ENCODE results near the gene KRTAP1-1. TPM values are rescaled to one million over a fixed set of nuclear protein-coding genes. Genes with fewer than 3 reads are reported as not detected.
"Not testable (repeated sequence)": the region's sequence is repeated elsewhere in the genome, so short reads cannot be mapped to it uniquely, and the experiment has no call there.

KRTAP1-1 gene
- total RNA-seq, 2 experiments from 2014 or later: not detected

DNA sequence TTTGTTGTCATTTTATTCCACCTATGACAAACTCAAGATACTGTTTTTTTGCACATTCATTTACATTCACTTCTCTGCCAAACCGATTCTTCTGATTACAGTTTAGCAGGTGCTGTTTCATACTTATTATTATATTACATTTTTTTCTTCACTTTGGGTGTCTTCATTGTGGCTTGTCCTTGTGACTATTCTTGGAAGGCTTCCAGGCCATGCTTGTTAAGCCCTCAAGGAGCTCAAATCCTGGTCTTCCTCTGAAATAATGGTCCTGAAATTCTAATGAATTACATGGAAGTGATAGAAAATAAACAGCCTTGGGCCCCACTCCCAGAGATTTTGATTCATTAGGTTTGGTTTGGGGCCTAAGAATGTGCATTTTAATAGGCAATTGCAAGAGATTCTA, 23.1 kb upstream of the KRTAP1-1 start:
- ATAC-seq (no peak), DNase-seq (no peak)
- no peaks in the 10 kb centered on the region for H3K9me3 Mint-ChIP-seq (ENCODE audit: low read depth)
- H3K4me1 Mint-ChIP-seq: peaks cover 7% of the 10 kb centered on the region
- peaks cover 31% of the 10 kb centered on the region for H3K27me3 Mint-ChIP-seq
- no peaks in the 10 kb centered on the region for H3K36me3 Mint-ChIP-seq
- no peak overlapping the region for H3K4me3 Mint-ChIP-seq
- CTCF ChIA-PET: interaction anchor here (0.5 kb wide), 1 partner anchor 45 kb away, joined by 3 read pairs; no protein-coding TSS in a partner anchor
- H3K27ac Mint-ChIP-seq: no peak overlapping the region

DNA sequence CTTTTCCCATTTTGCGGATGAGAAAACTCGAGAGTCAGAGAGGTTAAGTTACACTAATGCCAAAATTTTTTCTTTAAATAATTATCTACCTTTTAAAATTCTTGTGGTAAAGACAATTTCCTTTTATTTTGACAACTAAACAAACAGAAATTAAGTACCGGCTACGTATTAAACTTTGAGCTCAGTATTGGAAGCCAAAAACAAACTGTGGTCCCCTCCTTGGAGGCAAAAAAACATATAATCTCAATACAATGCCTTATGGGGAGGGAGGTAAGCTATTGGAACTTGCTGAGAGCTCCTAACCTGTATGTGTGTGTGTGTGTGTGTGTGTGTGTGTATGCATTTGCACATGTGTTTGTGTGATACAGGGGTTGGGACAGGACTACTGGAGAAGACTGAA, 22.2 kb upstream of the KRTAP1-1 start:
- CTCF ChIA-PET: no interaction called here
- no peaks in the 10 kb centered on the region for H3K9me3 Mint-ChIP-seq (ENCODE audit: low read depth)
- ATAC-seq: no peak

DNA sequence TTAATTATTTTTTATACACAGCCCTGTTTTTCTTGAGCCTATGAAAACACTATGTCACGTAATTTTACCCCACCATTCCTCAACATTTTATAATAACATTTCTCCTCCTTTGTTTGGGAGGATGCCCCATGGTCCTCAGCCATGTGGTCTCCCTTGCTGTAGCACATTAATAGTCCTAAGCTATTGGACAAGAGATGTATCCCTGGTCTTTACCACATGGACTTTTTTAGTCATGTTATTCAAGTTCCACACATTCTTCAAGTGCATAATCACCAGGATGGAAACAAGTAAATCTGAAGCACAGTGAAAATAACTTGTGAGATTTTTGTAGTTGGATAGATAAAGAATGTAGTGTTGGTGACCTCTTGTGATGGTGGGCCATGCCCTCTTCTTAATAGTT, 20.7 kb upstream of the KRTAP1-1 start:
- CTCF ChIA-PET: no interaction called here
- no peak for DNase-seq
- no peak for ATAC-seq
- H3K4me3 Mint-ChIP-seq: no peak overlapping the region
- peaks cover 5% of the 10 kb centered on the region for H3K4me1 Mint-ChIP-seq
- no peaks in the 10 kb centered on the region for H3K36me3 Mint-ChIP-seq
- H3K27ac Mint-ChIP-seq: no peak overlapping the region
- H3K27me3 Mint-ChIP-seq: peaks cover 48% of the 10 kb centered on the region
- peaks cover 3% of the 10 kb centered on the region for H3K9me3 Mint-ChIP-seq (ENCODE audit: low read depth)

More for the DNA sequence above, 22.2 kb upstream of the KRTAP1-1 start:
- Mint-ChIP-seq H3K4me3 (no peak overlapping the region), H3K27me3 (peaks cover 39% of the 10 kb centered on the region), H3K36me3 (no peaks in the 10 kb centered on the region), H3K4me1 (peaks cover 5% of the 10 kb centered on the region), H3K27ac (no peak overlapping the region)
- DNase-seq: no peak

DNA sequence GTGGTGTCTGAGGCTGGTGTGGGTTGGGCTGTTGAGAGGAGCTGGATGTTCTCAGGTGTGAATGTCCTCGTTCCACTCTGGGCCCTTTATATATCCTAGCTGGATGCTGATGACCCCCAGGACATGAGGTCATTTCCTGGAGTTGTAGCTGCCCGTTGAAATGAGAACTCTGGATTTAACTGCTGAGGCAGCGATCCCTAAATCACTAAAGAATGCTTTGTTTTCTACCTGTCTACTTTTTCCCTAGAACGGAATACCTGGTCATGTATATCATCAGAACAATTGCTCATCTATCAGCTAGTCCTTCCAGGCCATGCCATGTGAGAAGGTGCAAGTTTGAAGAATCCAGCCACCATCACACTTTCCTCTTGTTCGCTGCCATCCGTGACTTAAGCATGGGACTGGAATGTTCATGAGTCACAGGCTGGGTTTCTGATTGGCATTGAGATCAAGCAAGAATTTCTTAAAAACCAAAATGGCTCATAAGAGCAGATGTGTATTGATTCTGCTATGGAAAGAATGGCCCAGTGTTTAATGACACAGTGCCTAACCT, 18.9 kb upstream of the KRTAP1-1 start, which contains the start of gene KRTAP2-3:
Gene KRTAP2-3 (minus strand): TSS at position 63 of the 553 bp plus-strand sequence. CDS start 64 bp downstream, outside the sequence.
- CTCF ChIA-PET: no interaction called here
- H3K4me1 Mint-ChIP-seq: no peaks in the 10 kb centered on the region
- DNase-seq (no peak), ATAC-seq (no peak)
- H3K36me3 Mint-ChIP-seq: no peaks in the 10 kb centered on the region
- H3K4me3 Mint-ChIP-seq: no peak within 1 kb of the TSS
- H3K27me3 Mint-ChIP-seq: peaks cover 51% of the 10 kb centered on the region
- peaks cover 3% of the 10 kb centered on the region for H3K9me3 Mint-ChIP-seq (ENCODE audit: low read depth)
- H3K27ac Mint-ChIP-seq: no peak within 1 kb of the TSS

DNA sequence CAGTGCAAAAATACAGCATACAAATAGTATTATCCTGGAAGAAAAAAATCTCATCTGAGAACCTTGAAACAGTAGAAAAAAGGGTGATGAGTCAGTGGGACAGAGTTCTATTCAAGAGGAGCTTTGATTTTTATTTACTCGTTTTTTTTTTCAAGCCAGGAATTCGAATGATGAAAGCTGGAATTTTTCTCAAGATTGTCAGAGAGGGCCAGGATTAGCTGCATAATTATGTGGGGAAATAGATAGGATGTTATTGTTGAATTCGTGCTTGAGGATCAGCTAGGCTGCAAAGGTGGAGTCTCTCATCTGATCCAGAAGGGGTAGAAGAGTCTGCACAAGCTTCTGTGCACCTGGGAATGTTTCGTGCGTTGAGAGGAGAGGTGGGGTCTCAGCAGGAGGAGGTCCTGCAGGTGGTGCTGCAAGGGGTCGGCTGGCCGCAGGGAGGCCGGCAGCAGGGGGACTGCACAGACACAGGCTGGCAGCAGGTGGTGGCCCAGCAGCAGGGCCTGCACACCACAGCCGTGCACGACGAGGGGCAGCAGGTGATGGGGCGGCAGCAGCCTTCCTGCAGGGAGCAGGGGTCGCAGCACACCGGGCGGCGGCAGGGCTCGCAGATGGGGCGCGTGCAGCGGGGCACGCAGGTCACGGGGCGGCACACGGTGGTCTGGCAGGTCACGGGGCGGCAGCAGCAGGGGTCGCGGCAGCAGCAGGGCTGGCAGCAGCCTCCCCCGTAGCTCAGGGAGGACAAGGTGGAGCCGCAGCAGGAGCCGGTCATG, 18.2 kb upstream of the KRTAP1-1 start:
- H3K4me3 Mint-ChIP-seq; H3K9me3 Mint-ChIP-seq (ENCODE audit: low read depth); H3K27ac Mint-ChIP-seq; DNase-seq; H3K36me3 Mint-ChIP-seq; CTCF ChIA-PET; H3K4me1 Mint-ChIP-seq; ATAC-seq: not testable (repeated sequence)
- H3K27me3 Mint-ChIP-seq: peaks cover 51% of the 10 kb centered on the region

DNA sequence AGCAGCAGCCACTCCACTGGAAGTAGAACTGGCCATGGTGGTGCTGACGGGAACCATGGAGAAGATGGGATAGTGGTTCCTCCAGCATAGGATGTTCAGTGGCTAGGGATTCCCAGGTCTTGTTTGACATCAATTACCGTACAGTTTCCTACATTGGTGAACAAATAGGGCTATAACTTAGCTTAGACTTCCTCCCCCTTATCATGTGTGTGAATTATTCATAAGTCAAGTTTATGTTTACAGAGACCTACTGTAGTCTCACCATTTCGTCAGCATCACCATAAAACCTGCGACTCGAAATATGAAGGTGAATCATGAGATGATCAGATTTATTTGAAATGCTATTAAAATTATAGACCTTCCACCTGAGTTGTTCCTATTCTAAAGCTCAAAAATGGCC, 17.5 kb upstream of the KRTAP1-1 start:
- Mint-ChIP-seq H3K4me1 (no peaks in the 10 kb centered on the region), H3K9me3 (ENCODE audit: low read depth) (peaks cover 3% of the 10 kb centered on the region), H3K27me3 (peaks cover 48% of the 10 kb centered on the region), H3K4me3 (no peak overlapping the region), H3K27ac (no peak overlapping the region), H3K36me3 (no peaks in the 10 kb centered on the region)
- ATAC-seq (no peak), DNase-seq (no peak)
- CTCF ChIA-PET: no interaction called here

DNA sequence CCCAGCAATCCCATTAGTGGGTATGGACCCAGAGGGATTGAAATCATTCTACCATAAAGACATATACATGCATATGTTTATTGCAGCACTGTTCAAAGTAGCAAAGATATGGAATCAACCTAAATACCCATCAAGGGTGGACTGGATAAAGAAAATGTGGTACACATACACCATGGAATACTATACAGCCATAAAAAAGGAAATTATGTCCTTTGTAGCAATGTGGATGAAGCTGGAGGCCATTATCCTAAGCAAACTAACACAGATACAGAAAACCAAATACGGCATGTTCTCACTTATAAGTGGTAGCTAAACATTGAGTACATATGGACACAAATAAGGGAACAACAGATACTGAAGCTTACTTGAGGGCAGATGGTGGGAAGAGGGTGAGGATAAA, 16.3 kb upstream of the KRTAP1-1 start:
- H3K4me1 Mint-ChIP-seq: no peaks in the 10 kb centered on the region
- no peak overlapping the region for H3K27ac Mint-ChIP-seq

DNA sequence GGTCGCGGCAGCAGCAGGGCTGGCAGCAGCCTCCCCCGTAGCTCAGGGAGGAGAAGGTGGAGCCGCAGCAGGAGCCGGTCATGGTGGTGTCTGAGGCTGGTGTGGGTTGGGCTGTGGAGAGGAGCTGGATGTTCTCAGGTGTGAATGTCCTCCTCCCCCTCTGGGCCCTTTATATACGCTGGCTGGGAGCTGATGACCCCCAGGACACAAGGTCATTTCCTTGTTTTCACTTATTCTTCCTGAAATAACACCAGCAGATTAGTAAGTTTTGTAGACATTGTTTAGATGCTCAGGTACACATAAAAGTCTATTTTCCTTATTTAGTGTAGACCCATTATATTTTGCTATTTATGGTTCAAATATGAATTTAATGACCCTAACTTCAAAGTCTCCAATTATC, 13.9 kb upstream of the KRTAP1-1 start, which contains the start of gene KRTAP2-2:
Gene KRTAP2-2 (minus strand): TSS at position 101 of the 400 bp plus-strand sequence. CDS start 19 bp downstream, at position 82.
- H3K9me3 Mint-ChIP-seq (ENCODE audit: low read depth); ATAC-seq; H3K4me1 Mint-ChIP-seq; H3K36me3 Mint-ChIP-seq; H3K4me3 Mint-ChIP-seq; DNase-seq; H3K27ac Mint-ChIP-seq; CTCF ChIA-PET: not testable (repeated sequence)
- peaks cover 41% of the 10 kb centered on the region for H3K27me3 Mint-ChIP-seq

More for the DNA sequence above, 16.3 kb upstream of the KRTAP1-1 start:
- ATAC-seq (no peak), DNase-seq (no peak)
- Mint-ChIP-seq H3K36me3 (no peaks in the 10 kb centered on the region), H3K4me3 (no peak overlapping the region), H3K27me3 (peaks cover 54% of the 10 kb centered on the region), H3K9me3 (ENCODE audit: low read depth) (peaks cover 3% of the 10 kb centered on the region)
- CTCF ChIA-PET: no interaction called here

DNA sequence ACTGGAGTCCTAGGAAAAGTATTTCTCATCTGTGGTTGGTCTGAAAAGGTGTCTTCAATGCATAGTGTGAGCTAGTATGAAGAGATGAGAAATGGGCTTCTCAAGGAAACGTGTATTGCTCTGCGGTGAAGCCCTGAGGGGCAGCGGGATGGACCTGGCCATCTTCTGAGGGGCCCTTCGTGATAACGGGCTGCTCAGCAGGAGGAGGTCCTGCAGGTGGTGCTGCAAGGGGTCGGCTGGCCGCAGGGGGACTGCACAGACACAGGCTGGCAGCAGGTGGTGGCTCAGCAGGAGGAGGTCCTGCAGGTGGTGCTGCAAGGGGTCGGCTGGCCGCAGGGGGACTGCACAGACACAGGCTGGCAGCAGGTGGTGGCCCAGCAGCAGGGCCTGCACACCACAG, 13.3 kb upstream of the KRTAP1-1 start:
- H3K4me3 Mint-ChIP-seq; H3K4me1 Mint-ChIP-seq; H3K9me3 Mint-ChIP-seq (ENCODE audit: low read depth); H3K36me3 Mint-ChIP-seq; DNase-seq; H3K27ac Mint-ChIP-seq; CTCF ChIA-PET; ATAC-seq: not testable (repeated sequence)
- H3K27me3 Mint-ChIP-seq: peaks cover 39% of the 10 kb centered on the region

DNA sequence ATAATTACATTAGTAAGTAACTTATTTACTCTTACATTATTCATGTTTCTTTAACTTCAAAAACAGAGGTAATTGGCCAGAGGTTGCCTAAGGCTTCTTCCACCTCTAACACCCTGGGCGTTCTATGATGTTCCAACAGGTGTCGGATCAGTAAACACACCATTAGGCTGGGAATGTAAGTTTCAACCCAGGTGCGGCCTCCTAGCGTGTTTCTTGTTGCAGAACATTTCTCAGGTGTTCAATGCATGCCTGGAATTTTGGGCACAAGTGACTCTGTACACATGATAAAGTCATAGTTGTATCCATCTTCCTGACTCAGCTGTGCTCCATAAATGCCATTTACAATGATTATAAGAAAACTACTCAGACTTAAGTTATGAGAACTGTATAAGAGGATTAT, 12.8 kb upstream of the KRTAP1-1 start:
- Mint-ChIP-seq H3K36me3 (no peaks in the 10 kb centered on the region), H3K4me1 (no peaks in the 10 kb centered on the region), H3K27me3 (peaks cover 36% of the 10 kb centered on the region), H3K4me3 (no peak overlapping the region), H3K27ac (no peak overlapping the region), H3K9me3 (ENCODE audit: low read depth) (peaks cover 3% of the 10 kb centered on the region)
- ATAC-seq (no peak), DNase-seq (no peak)
- CTCF ChIA-PET: no interaction called here

DNA sequence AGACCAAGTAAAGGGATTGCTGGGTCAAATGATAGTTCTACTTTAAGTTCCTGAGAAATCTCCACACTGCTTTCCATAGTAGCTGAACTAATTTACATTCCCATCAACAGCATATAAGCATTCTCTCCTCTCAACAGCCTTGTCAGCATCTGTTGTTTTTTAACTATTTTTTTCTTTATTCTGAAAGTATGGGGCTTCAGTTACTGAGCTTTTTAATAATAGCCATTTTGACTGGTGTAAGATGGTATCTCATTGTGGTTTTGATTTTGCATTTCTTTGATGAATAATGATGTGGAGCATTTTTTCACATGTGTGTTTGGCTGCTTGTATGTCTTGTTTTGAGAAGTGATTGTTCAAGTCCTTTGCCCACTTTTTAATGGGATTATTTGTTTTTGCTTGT, 11.3 kb upstream of the KRTAP1-1 start:
- Mint-ChIP-seq H3K4me1 (no peaks in the 10 kb centered on the region), H3K27me3 (peaks cover 32% of the 10 kb centered on the region), H3K9me3 (ENCODE audit: low read depth) (peaks cover 3% of the 10 kb centered on the region), H3K36me3 (no peaks in the 10 kb centered on the region), H3K4me3 (no peak overlapping the region), H3K27ac (no peak overlapping the region)
- CTCF ChIA-PET: no interaction called here
- no peak for DNase-seq
- ATAC-seq: no peak

DNA sequence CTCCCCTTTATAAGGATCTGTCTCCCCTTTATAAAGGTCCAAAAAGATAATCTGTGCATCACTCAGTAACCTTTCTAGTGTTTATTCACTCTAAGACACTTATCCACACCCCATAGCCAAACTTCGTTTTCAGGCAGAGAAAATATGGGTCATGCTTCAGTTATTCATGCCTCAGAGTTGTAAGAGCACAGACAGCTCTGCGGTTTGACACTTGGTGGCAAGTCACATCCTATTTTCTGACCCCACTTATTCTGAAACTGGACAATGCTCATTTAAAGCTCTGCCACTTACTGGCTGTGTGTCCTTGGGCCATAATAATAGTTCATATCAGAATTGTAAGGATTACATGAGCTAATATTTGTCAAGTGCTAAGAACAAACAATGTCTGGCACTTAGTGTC, 7.9 kb upstream of the KRTAP1-1 start:
- H3K9me3 Mint-ChIP-seq (ENCODE audit: low read depth): no peaks in the 10 kb centered on the region
- CTCF ChIA-PET: no interaction called here
- peaks cover 32% of the 10 kb centered on the region for H3K27me3 Mint-ChIP-seq
- DNase-seq (no peak), ATAC-seq (no peak)
- no peak overlapping the region for H3K27ac Mint-ChIP-seq
- H3K4me1 Mint-ChIP-seq: no peaks in the 10 kb centered on the region
- no peak overlapping the region for H3K4me3 Mint-ChIP-seq
- H3K36me3 Mint-ChIP-seq: no peaks in the 10 kb centered on the region

DNA sequence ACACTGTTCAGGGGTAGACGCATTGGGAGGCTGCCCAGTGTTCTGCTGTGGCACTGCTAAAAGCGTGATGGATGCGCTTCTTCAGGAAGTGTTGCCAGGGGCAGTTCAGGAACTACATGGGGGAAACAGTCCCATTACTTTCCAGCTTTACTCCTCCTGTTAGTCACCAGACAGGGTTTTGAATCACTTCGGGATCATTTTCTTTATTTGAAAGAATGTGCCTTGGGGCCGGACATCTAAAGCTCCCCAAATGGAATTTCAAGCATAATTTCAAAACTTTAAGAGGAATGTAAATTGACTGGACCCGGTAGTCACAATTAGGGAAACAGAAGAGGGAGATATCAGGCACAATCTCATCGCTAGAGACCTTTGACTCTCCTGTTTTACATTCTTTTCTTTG, 7.2 kb upstream of the KRTAP1-1 start:
- Mint-ChIP-seq H3K4me1 (no peaks in the 10 kb centered on the region), H3K36me3 (no peaks in the 10 kb centered on the region), H3K4me3 (no peak overlapping the region), H3K27ac (no peak overlapping the region), H3K27me3 (peaks cover 30% of the 10 kb centered on the region), H3K9me3 (ENCODE audit: low read depth) (no peaks in the 10 kb centered on the region)
- DNase-seq (no peak), ATAC-seq (no peak)
- CTCF ChIA-PET: interaction anchor here (1.5 kb wide), 1 partner anchor 42 kb away, joined by 3 read pairs; no protein-coding TSS in a partner anchor
